Transverse colon (tissue), 4 donors: Measurements from ENCODE around the gene GAGE12F. TPM values are rescaled to one million over a fixed set of nuclear protein-coding genes. Genes with fewer than 3 reads are reported as not detected.
"Not testable (repeated sequence)": the region's sequence is repeated elsewhere in the genome, so short reads cannot be mapped to it uniquely, and the experiment has no call there.

Experiments used
- DNase-seq: peaks from one replicate; pipeline ENCODE4 v3.0.0-alpha.2; 2019
- H3K27ac ChIP-seq, 4 donors: fragments of 200-600 bp; sonication (generic); 2 replicates each; pipeline ENCODE4 v1.5.1; 2016 to 2018; ENCODE audit warnings: inconsistent platforms in 4 of 4
- H3K27me3 ChIP-seq: fragments of 200-600 bp; sonication (generic); 2 replicates; pipeline ENCODE4 v1.5.1; 2017; ENCODE audit warnings: inconsistent platforms
- H3K36me3 ChIP-seq, 4 donors: fragments of 200-600 bp; sonication (generic); 2 replicates each; pipeline ENCODE4 v1.5.1; 2017 to 2019; ENCODE audit warnings: inconsistent platforms in 4 of 4
- H3K4me1 ChIP-seq, 4 donors: fragments of 200-600 bp; sonication (generic); 2 replicates each; pipeline ENCODE4 v1.5.1; 2017 to 2020; ENCODE audit warnings: inconsistent platforms in 4 of 4
- H3K4me3 ChIP-seq, 4 donors: fragments of 200-600 bp; sonication (generic); 1 replicate in 1 of 4; 2 replicates in 3 of 4; pipeline versions ENCODE4 v1.5.1 to v1.6.1; 2017 to 2019; ENCODE audit warnings: inconsistent platforms in 4 of 4
- H3K9me3 ChIP-seq, 2 donors: fragments of 200-600 bp; sonication (generic); 2 replicates each; pipeline ENCODE4 v1.5.1; 2017 to 2019; ENCODE audit warnings: inconsistent platforms in 2 of 2
- CTCF ChIP-seq, 5 experiments: fragments of 200-600 bp in 3 of 5; fragments of 450-650 bp in 2 of 5; sonication (generic) in 3 of 5; IDR thresholded peaks; 1 replicate in 2 of 5; 2 replicates in 3 of 5; pipeline ENCODE4 v1.5.1; 2016 to 2017; ENCODE audit warnings: antibody characterized with exemption in 5 of 5, inconsistent platforms in 3 of 5, mild to moderate bottlenecking in 2 of 5, moderate library complexity in 1 of 5
- EP300 ChIP-seq: sonication (generic); formaldehyde crosslinking; IDR thresholded peaks from one replicate; pipeline ENCODE4 v1.6.1; 2017; ENCODE audit warnings: antibody characterized with exemption, low read depth
- POLR2A ChIP-seq: fragments of 450-650 bp; IDR thresholded peaks from one replicate; pipeline ENCODE4 v1.6.1; 2016; ENCODE audit warnings: antibody characterized with exemption, mild to moderate bottlenecking, moderate library complexity
- POLR2AphosphoS5 ChIP-seq, 3 donors: sonication (generic); formaldehyde crosslinking; IDR thresholded peaks; one replicate each; pipeline ENCODE4 v1.6.1; 2016; ENCODE audit warnings: antibody characterized with exemption in 3 of 3
- WGBS, 2 donors: methylation state at CpG; one replicate each; pipeline ENCODE4 v1.1.5; 2018; ENCODE audit warnings: low coverage in 1 of 2; 5-methylcytosine and 5-hydroxymethylcytosine counted together
- in situ Hi-C, 4 donors: fragments of 200-750 bp; cut with MboI; loops; one replicate each; pipeline versions ENCODE4 v1.15.0 to v1.15.1; 2017; ENCODE audit warnings: low sequenced_read_pairs in 3 of 4, low pct_ligation_motif_present in 1 of 4, low pct_unique_long_range_greater_than_20kb in 1 of 4
- intact Hi-C: fragments of 100-400 bp; cut with DNase I; formaldehyde crosslinking; loops from one replicate; pipeline ENCODE4 v1.15.1; 2023; ENCODE audit warnings: low total_unique reads
- small RNA-seq, 4 donors: library from RNA; depleted of rRNA; stranded (forward); fragments of <200 nt; gene quantifications; one replicate each; pipeline ENCODE3, GENCODE V24; 2016
- total RNA-seq, 4 donors: library from RNA; depleted of rRNA; stranded (reverse); fragments of >200 nt; gene quantifications; one replicate each; pipeline ENCODE4 v1.1.0, GENCODE V29; 2016

Gene GAGE12F
- total RNA-seq, 4 donors from 2014 or later, result not detected

- H3K4me1 ChIP-seq, DNase-seq, H3K9me3 ChIP-seq, H3K4me3 ChIP-seq, H3K27ac ChIP-seq, H3K27me3 ChIP-seq, intact Hi-C loops, in situ Hi-C loops, H3K36me3 ChIP-seq: not testable (repeated sequence)
- no CpG with 5 or more reads among the region's 16 CpGs for WGBS, 2 donors
Measured at GRCh38 chrX:49598720-49599119, 38.1 kb downstream of the GAGE12F start, which contains the start of gene GAGE1. Gene GAGE1, plus strand, starts transcription at chrX:49599020. Its CDS starts 1,155 bp downstream, at chrX:49600175.

GRCh38 chrX:49610718-49611310, 50.2 kb downstream of the GAGE12F start:
- H3K4me1 ChIP-seq, result no peaks in the 10 kb centered on the region
- no peak for DNase-seq
- no peaks in the 10 kb centered on the region for H3K36me3 ChIP-seq
- H3K4me3 ChIP-seq, result no peak overlapping the region
- no peaks in the 10 kb centered on the region for H3K9me3 ChIP-seq
- in situ Hi-C loops, result no loop called here
- no peak overlapping the region for H3K27ac ChIP-seq
- no peaks in the 10 kb centered on the region for H3K27me3 ChIP-seq
- intact Hi-C loops, result no loop called here
- 36% methylated on average over 7 of the region's 7 CpGs; no CpG with 5 or more reads in 1 of the 2 donors for WGBS, 2 donors
- TF ChIP-seq CTCF (IDR thresholded peaks at IDR 0.05), result no peak
- no peak for TF ChIP-seq EP300
- TF ChIP-seq POLR2A, result no peak
- no peak for TF ChIP-seq POLR2AphosphoS5 (IDR thresholded peaks at IDR 0.05)

Small RNA genes lying within 50 kb of the gene (small RNA-seq; reads per million reads assigned to genes)
- 0 reads per million in 4 donors for gene GAGE12B

Other genes starting within 250 kb of the GAGE12F start
- not detected for gene GAGE12J, start 238.8 kb upstream of the GAGE12F start, total RNA-seq
- gene GAGE13, start 229.3 kb upstream of the GAGE12F start, total RNA-seq, result not detected
- not detected for gene GAGE12C, start 28.7 kb upstream of the GAGE12F start, total RNA-seq
- not detected for gene GAGE12D, start 19.1 kb upstream of the GAGE12F start, total RNA-seq
- not detected for gene GAGE12E, start 9.6 kb upstream of the GAGE12F start, total RNA-seq
- not detected for gene GAGE12G, start 9.6 kb downstream of the GAGE12F start, total RNA-seq
- not detected for gene GAGE12H, start 19.1 kb downstream of the GAGE12F start, total RNA-seq
- gene GAGE2A, start 28.7 kb downstream of the GAGE12F start, total RNA-seq, result not detected
- not detected for gene GAGE1, start 38.2 kb downstream of the GAGE12F start, total RNA-seq
- not detected for gene PAGE1, start 135.1 kb downstream of the GAGE12F start, total RNA-seq